ENCODE data around the gene CARD19.
"Not testable (repeated sequence)": the region's sequence is repeated elsewhere in the genome, so short reads cannot be mapped to it uniquely, and the experiment has no call there.

CARD19 gene

GRCh38 chr9:93116072-93116961 is 20.3 kb downstream of the CARD19 start:
- no peak for TF ChIP-seq CTCF (conservative IDR thresholded peaks at IDR 0.05)
- H3K27ac ChIP-seq, result no peak overlapping the region

- H3K27ac ChIP-seq, result not testable (repeated sequence)
Measured at GRCh38 chr9:93117521-93117920, 21.5 kb downstream of the CARD19 start.

GRCh38 chr9:93117924-93118862 is 22.2 kb downstream of the CARD19 start:
- H3K27ac ChIP-seq, result no peak overlapping the region
- TF ChIP-seq CTCF (conservative IDR thresholded peaks at IDR 0.05) (no peak), ZFX (IDR thresholded peaks at IDR 0.05) (no peak)

- H3K27ac ChIP-seq, result no peak overlapping the region
Measured at GRCh38 chr9:93118863-93119702, 23.1 kb downstream of the CARD19 start.

GRCh38 chr9:93119703-93119952 is 23.6 kb downstream of the CARD19 start:
- TF ChIP-seq ZFX (IDR thresholded peaks at IDR 0.05) (no peak), CTCF (conservative IDR thresholded peaks at IDR 0.05) (no peak)
- H3K27ac ChIP-seq, result no peak overlapping the region

More at GRCh38 chr9:93118863-93119702, 23.1 kb downstream of the CARD19 start:
- TF ChIP-seq CTCF (conservative IDR thresholded peaks at IDR 0.05) (no peak), ZFX (IDR thresholded peaks at IDR 0.05) (no peak)

GRCh38 chr9:93119953-93120845 is 24.2 kb downstream of the CARD19 start:
- no peak overlapping the region for H3K27ac ChIP-seq
- no peak for TF ChIP-seq ZFX (IDR thresholded peaks at IDR 0.05)
- TF ChIP-seq CTCF (conservative IDR thresholded peaks at IDR 0.05), result no peak

Measured in C4-2B (cell line).